CD14-positive monocyte (primary cell): Measurements from ENCODE around the gene FARP2. TPM values are rescaled to one million over a fixed set of nuclear protein-coding genes. Genes with fewer than 3 reads are reported as not detected.

Experiments
- DNase-seq, 3 donors: peaks; one replicate each; pipeline ENCODE4 v3.0.0-alpha.2; 2011 to 2022
- H2AFZ ChIP-seq: 2 replicates; pipeline ENCODE4 v1.6.0; 2012; ENCODE audit warnings: mild to moderate bottlenecking, low read depth, low read length, inconsistent platforms; ENCODE audit not compliant: insufficient read depth, poor library complexity, severe bottlenecking
- H3K27ac ChIP-seq, 2 donors: 1 replicate in 1 of 2; 2 replicates in 1 of 2; pipeline ENCODE4 v1.5.1; 2012 to 2013; ENCODE audit warnings: low read length in 2 of 2, control low read depth in 1 of 2, inconsistent platforms in 1 of 2, low read depth in 1 of 2, mild to moderate bottlenecking in 1 of 2
- H3K27me3 ChIP-seq, 2 donors: one replicate each; pipeline versions ENCODE4 v1.6.0 to v1.6.1; 2011 to 2013; ENCODE audit warnings: low read length in 2 of 2; ENCODE audit not compliant: control insufficient read depth in 2 of 2, insufficient read depth in 2 of 2
- H3K36me3 ChIP-seq, 2 donors: replicated peaks in 1 of 2; 1 replicate in 1 of 2; 2 replicates in 1 of 2; pipeline versions ENCODE4 v1.5.1 to v1.6.1; 2012 to 2013; ENCODE audit warnings: low read length in 2 of 2, control low read depth in 1 of 2, inconsistent platforms in 1 of 2, mild to moderate bottlenecking in 1 of 2; ENCODE audit not compliant: insufficient read depth in 2 of 2, control insufficient read depth in 1 of 2
- H3K4me1 ChIP-seq, 2 donors: 1 replicate in 1 of 2; 2 replicates in 1 of 2; pipeline versions ENCODE4 v1.5.1 to v1.6.1; 2012 to 2013; ENCODE audit warnings: low read length in 2 of 2, control low read depth in 1 of 2, inconsistent platforms in 1 of 2, mild to moderate bottlenecking in 1 of 2, moderate library complexity in 1 of 2; ENCODE audit not compliant: insufficient read depth in 2 of 2, control insufficient read depth in 1 of 2
- H3K4me2 ChIP-seq: replicated peaks from 2 replicates; pipeline ENCODE3; 2012; ENCODE audit warnings: low read length, moderate library complexity, mild to moderate bottlenecking; ENCODE audit not compliant: poor library complexity, severe bottlenecking; ENCODE audit errors: extremely low read depth
- H3K4me3 ChIP-seq, 3 experiments: fragments of 200-600 bp in 1 of 3; sonication (generic) in 1 of 3; replicated peaks in 1 of 3; 1 replicate in 2 of 3; 2 replicates in 1 of 3; pipeline ENCODE4 v1.5.1; 2011 to 2013; ENCODE audit warnings: low read length in 3 of 3, mild to moderate bottlenecking in 3 of 3, control low read depth in 2 of 3, low read depth in 2 of 3, inconsistent platforms in 1 of 3, moderate library complexity in 1 of 3
- H3K79me2 ChIP-seq: 2 replicates; pipeline ENCODE4 v1.6.0; 2012; ENCODE audit warnings: mild to moderate bottlenecking, control low read depth, inconsistent platforms, low read length, moderate library complexity; ENCODE audit not compliant: insufficient read depth
- H3K9ac ChIP-seq: 2 replicates; pipeline ENCODE4 v1.6.0; 2017; ENCODE audit warnings: low read length, mild to moderate bottlenecking; ENCODE audit not compliant: insufficient read depth, poor library complexity, severe bottlenecking
- H3K9me3 ChIP-seq, 2 donors: replicated peaks in 1 of 2; 1 replicate in 1 of 2; 2 replicates in 1 of 2; pipeline versions ENCODE4 v1.5.1 to v1.6.1; 2012 to 2013; ENCODE audit warnings: low read length in 2 of 2, control low read depth in 1 of 2; ENCODE audit not compliant: control insufficient read depth in 1 of 2, insufficient read depth in 1 of 2
- H4K20me1 ChIP-seq: 2 replicates; pipeline ENCODE4 v1.6.0; 2012; ENCODE audit warnings: mild to moderate bottlenecking, low read length, control low read depth, moderate library complexity; ENCODE audit not compliant: insufficient read depth
- H3K27ac Mint-ChIP-seq, 7 donors: one replicate each; pipeline ENCODE4 v1.8.0; 2020; ENCODE audit warnings: mild to moderate bottlenecking in 7 of 7, mixed read lengths in 7 of 7, moderate library complexity in 6 of 7, inconsistent platforms in 2 of 7
- H3K27me3 Mint-ChIP-seq, 3 donors: one replicate each; pipeline ENCODE4 v1.8.0; 2021 to 2022; ENCODE audit warnings: low read depth in 3 of 3, mild to moderate bottlenecking in 3 of 3, mixed read lengths in 3 of 3, moderate library complexity in 3 of 3, inconsistent platforms in 1 of 3
- H3K36me3 Mint-ChIP-seq, 2 donors: one replicate each; pipeline ENCODE4 v1.8.0; 2020; ENCODE audit warnings: mixed read lengths in 2 of 2, inconsistent platforms in 1 of 2, mild to moderate bottlenecking in 1 of 2
- H3K4me1 Mint-ChIP-seq: one replicate; pipeline ENCODE4 v1.8.0; 2020; ENCODE audit warnings: mild to moderate bottlenecking, mixed read lengths
- H3K4me3 Mint-ChIP-seq, 2 donors: one replicate each; pipeline ENCODE4 v1.8.0; 2020; ENCODE audit warnings: mild to moderate bottlenecking in 2 of 2, mixed read lengths in 2 of 2, moderate library complexity in 1 of 2
- H3K9me3 Mint-ChIP-seq, 7 donors: one replicate each; pipeline ENCODE4 v1.8.0; 2020 to 2022; ENCODE audit warnings: mixed read lengths in 7 of 7, mild to moderate bottlenecking in 6 of 7, moderate library complexity in 6 of 7, inconsistent platforms in 2 of 7
- CTCF ChIP-seq: fragments of 200-600 bp; IDR thresholded peaks from one replicate; pipeline ENCODE4 v1.8.0; 2022; ENCODE audit warnings: antibody characterized with exemption, mild to moderate bottlenecking
- WGBS: methylation state at CpG from one replicate; pipeline ENCODE4 v1.1.5; 2013; ENCODE audit warnings: missing lambda C conversion rate; ENCODE audit not compliant: insufficient coverage; 5-methylcytosine and 5-hydroxymethylcytosine counted together
- intact Hi-C, 2 donors: fragments of 100-400 bp; cut with micrococcal nuclease; formaldehyde crosslinking; loops; one replicate each; pipeline versions ENCODE4 v1.15.0 to v1.15.1; 2023
- polyA plus RNA-seq, 3 donors: library from polyadenylated mRNA; depleted of rRNA in 1 of 3; unstranded in 2 of 3; stranded (reverse) in 1 of 3; fragments of 300-500 nt in 2 of 3; fragments of >200 nt in 1 of 3; fragmentation: Illumina TruSeq in 2 of 3; gene quantifications; 1 replicate in 2 of 3; 2 replicates in 1 of 3; pipeline ENCODE4 v1.2.3, GENCODE V29; 2012 to 2021

The FARP2 gene
- polyA plus RNA-seq, 3 donors = 6.7 to 8.5 (median 7.3) TPM

GRCh38 chr2:241340631-241341163 is 15.4 kb upstream of the FARP2 start:
- Histone ChIP-seq H3K27ac (no peak overlapping the region), H3K27me3 (no peaks in the 10 kb centered on the region), H3K4me1 (no peaks in the 10 kb centered on the region), H3K4me2 (no peak overlapping the region), H4K20me1 (peaks cover 55% of the 10 kb centered on the region), H3K4me3 (no peak overlapping the region), H2AFZ (no peak overlapping the region), H3K79me2 (peaks cover 5% of the 10 kb centered on the region), H3K36me3 (peaks cover 84 to 95% of the 10 kb centered on the region in 2 donors), H3K9ac (no peak overlapping the region), H3K9me3 (no peaks in the 10 kb centered on the region)
- peaks cover 82 to 93% of the 10 kb centered on the region in 2 donors for H3K36me3 Mint-ChIP-seq
- H3K27ac Mint-ChIP-seq = peak overlapping the region in 4 of 7 donors; percentile 5 to 69 (median 32)
- H3K4me3 Mint-ChIP-seq = no peak overlapping the region
- no peak for TF ChIP-seq CTCF
- intact Hi-C loops = no loop called here
- DNase-seq = no peak
- peaks cover 3% of the 10 kb centered on the region for H3K4me1 Mint-ChIP-seq
- no peaks in the 10 kb centered on the region for H3K27me3 Mint-ChIP-seq
- no peaks in the 10 kb centered on the region for H3K9me3 Mint-ChIP-seq
- WGBS = 59% methylated on average over 2 of the region's 3 CpGs

GRCh38 chr2:241344925-241345651 is 11.0 kb upstream of the FARP2 start:
- intact Hi-C loops = no loop called here
- Histone ChIP-seq H3K27me3 (no peaks in the 10 kb centered on the region), H3K4me3 (no peak overlapping the region), H3K9me3 (no peaks in the 10 kb centered on the region), H3K9ac (no peak overlapping the region), H3K79me2 (no peaks in the 10 kb centered on the region), H2AFZ (no peak overlapping the region), H4K20me1 (peaks cover 26% of the 10 kb centered on the region), H3K4me2 (no peak overlapping the region), H3K27ac (no peak overlapping the region), H3K4me1 (no peaks in the 10 kb centered on the region), H3K36me3 (peaks cover 93 to 99% of the 10 kb centered on the region in 2 donors)
- Mint-ChIP-seq H3K9me3 (no peaks in the 10 kb centered on the region), H3K4me1 (no peaks in the 10 kb centered on the region), H3K4me3 (no peak overlapping the region), H3K36me3 (peaks cover 85 to 98% of the 10 kb centered on the region in 2 donors), H3K27ac (peak overlapping the region in 1 of 7 donors; percentile 47), H3K27me3 (no peaks in the 10 kb centered on the region)
- no peak for DNase-seq
- TF ChIP-seq CTCF = no peak
- 100% methylated on average over 4 of the region's 9 CpGs for WGBS
